HCT116 (cell line): ENCODE data around the gene CDH13. TPM values are rescaled to one million over a fixed set of nuclear protein-coding genes. Genes with fewer than 3 reads are reported as not detected.

ENCODE experiments used
- ATAC-seq: fragments of 200-7000 bp; cut with Tn5 transposase; 2 replicates; pipeline ENCODE4 v1.9.1; 2020; ENCODE audit warnings: mild to moderate bottlenecking, moderate library complexity
- BruUV-seq: library from RNA; stranded (reverse); fragments of 400-500 nt; replicated peaks from 2 replicates; lab custom pipeline; 2021; lab: Mats Ljungman, UMichigan
- CTCF ChIA-PET: fragments of 300-600 bp; sonication (Branson Sonifier 250); formaldehyde crosslinking; loops from one replicate; lab custom pipeline; 2021; ENCODE audit warnings: antibody characterized with exemption; lab: Charles Lee
- POLR2A ChIA-PET: fragments of 300-600, 350-600 bp; sonication (Branson Sonifier 250); formaldehyde crosslinking; loops from one replicate; lab custom pipeline; 2021; ENCODE audit warnings: antibody characterized with exemption; lab: Charles Lee
- RAD21 ChIA-PET, 2 experiments: fragments of 300-600 bp; sonication (Branson Sonifier 250); formaldehyde crosslinking; loops; one replicate each; lab custom pipeline; 2023; ENCODE audit warnings: low total read pairs in 2 of 2; ENCODE audit not compliant: uncharacterized antibody in 2 of 2, unreplicated experiment in 2 of 2, low non-redundant PET in 1 of 2; lab: Charles Lee
- DNase-seq: peaks from one replicate; pipeline ENCODE4 v3.0.0-alpha.2; 2010; ENCODE audit warnings: low read depth, low spot score
- H2AFZ ChIP-seq: fragments of 200-600 bp; shearing (Covaris generic), sonication (generic); 2 replicates; pipeline ENCODE4 v1.6.1; 2017; ENCODE audit warnings: low read depth, mixed run types, mixed read lengths, antibody characterized with exemption, low read length; ENCODE audit not compliant: poor library complexity, severe bottlenecking
- H3K27ac ChIP-seq: 2 replicates; pipeline ENCODE4 v1.5.1; 2012; ENCODE audit warnings: low read depth, low read length
- H3K27me3 ChIP-seq: fragments of 200-600 bp; sonication (generic); 2 replicates; pipeline ENCODE4 v1.6.1; 2016; ENCODE audit warnings: mixed run types, low read length, mixed read lengths; ENCODE audit not compliant: insufficient read depth
- H3K36me3 ChIP-seq, 2 experiments: fragments of 200-500 bp in 1 of 2; fragments of 200-600 bp in 1 of 2; sonication (Bioruptor generic) in 1 of 2; sonication (generic) in 1 of 2; 2 replicates each; pipeline versions ENCODE4 v1.5.1 to v1.6.1; 2014 to 2016; ENCODE audit warnings: low read length in 2 of 2, inconsistent platforms in 1 of 2, mixed read lengths in 1 of 2, mixed run types in 1 of 2; ENCODE audit not compliant: insufficient read depth in 2 of 2, control insufficient read depth in 1 of 2
- H3K4me1 ChIP-seq, 2 experiments: fragments of 200-600 bp in 1 of 2; sonication (generic) in 1 of 2; 2 replicates each; pipeline versions ENCODE4 v1.5.1 to v1.6.1; 2012 to 2017; ENCODE audit warnings: low read length in 2 of 2, inconsistent platforms in 1 of 2, mild to moderate bottlenecking in 1 of 2, mixed read lengths in 1 of 2, mixed run types in 1 of 2, moderate library complexity in 1 of 2; ENCODE audit not compliant: insufficient read depth in 2 of 2, control insufficient read depth in 1 of 2
- H3K4me2 ChIP-seq: fragments of 200-600 bp; sonication (generic); 2 replicates; pipeline ENCODE4 v1.6.1; 2017; ENCODE audit warnings: mixed run types, low read length, mixed read lengths
- H3K4me3 ChIP-seq, 2 experiments: fragments of 200-600 bp in 1 of 2; sonication (generic) in 1 of 2; replicated peaks in 1 of 2; 2 replicates each; pipeline ENCODE4 v1.5.1; 2011 to 2016; ENCODE audit warnings: low read length in 2 of 2, control low read depth in 1 of 2, low read depth in 1 of 2, mild to moderate bottlenecking in 1 of 2, mixed read lengths in 1 of 2, mixed run types in 1 of 2
- H3K79me2 ChIP-seq: fragments of 200-600 bp; sonication (generic); 2 replicates; pipeline ENCODE4 v1.6.1; 2017; ENCODE audit warnings: mild to moderate bottlenecking, mixed run types, low read length, moderate library complexity, mixed read lengths; ENCODE audit not compliant: insufficient read depth
- H3K9ac ChIP-seq: fragments of 200-600 bp; sonication (generic); 2 replicates; pipeline ENCODE4 v1.6.1; 2016; ENCODE audit warnings: low read length, mixed read lengths
- H3K9me2 ChIP-seq: fragments of 200-600 bp; sonication (generic), shearing (Covaris generic); 2 replicates; pipeline ENCODE4 v1.6.1; 2017; ENCODE audit warnings: mixed run types, mild to moderate bottlenecking, moderate library complexity; ENCODE audit not compliant: insufficient read depth
- H3K9me3 ChIP-seq, 2 experiments: fragments of 200-500 bp in 1 of 2; fragments of 200-600 bp in 1 of 2; sonication (Bioruptor generic) in 1 of 2; sonication (generic) in 1 of 2; 2 replicates each; pipeline ENCODE4 v1.6.1; 2014 to 2017; ENCODE audit warnings: low read length in 2 of 2, mixed read lengths in 2 of 2, inconsistent platforms in 1 of 2, low read depth in 1 of 2, mild to moderate bottlenecking in 1 of 2, mixed run types in 1 of 2, moderate library complexity in 1 of 2; ENCODE audit not compliant: control insufficient read depth in 1 of 2, insufficient read depth in 1 of 2
- H4K20me1 ChIP-seq: fragments of 200-600 bp; sonication (generic), shearing (Covaris generic); 2 replicates; pipeline ENCODE4 v1.6.1; 2017; ENCODE audit warnings: mixed run types, mild to moderate bottlenecking, moderate library complexity; ENCODE audit not compliant: insufficient read depth
- ATF3 ChIP-seq: IDR thresholded peaks from 2 replicates; pipeline ENCODE4 v1.6.1; 2012
- CBX3 ChIP-seq: IDR thresholded peaks from 2 replicates; pipeline ENCODE4 v1.6.1; 2012; ENCODE audit warnings: low read depth
- CEBPB ChIP-seq: IDR thresholded peaks from 2 replicates; pipeline ENCODE4 v1.6.1; 2012; ENCODE audit warnings: low read depth
- EGR1 ChIP-seq: IDR thresholded peaks from 2 replicates; pipeline ENCODE4 v1.6.1; 2012; ENCODE audit warnings: low read depth
- ELF1 ChIP-seq: IDR thresholded peaks from 2 replicates; pipeline ENCODE4 v1.6.1; 2012; ENCODE audit warnings: low read depth, borderline replicate concordance
- EZH2phosphoT487 ChIP-seq: fragments of 200-600 bp; IDR thresholded peaks from 2 replicates; pipeline ENCODE4 v1.6.1; 2018; ENCODE audit warnings: antibody characterized with exemption, borderline replicate concordance
- JUND ChIP-seq: IDR thresholded peaks from 2 replicates; pipeline ENCODE4 v1.6.1; 2012
- RAD21 ChIP-seq: IDR thresholded peaks from 2 replicates; pipeline ENCODE4 v1.6.1; 2012; ENCODE audit warnings: low read depth, mild to moderate bottlenecking
- SIN3A ChIP-seq: IDR thresholded peaks from 2 replicates; pipeline ENCODE4 v1.6.1; 2012; ENCODE audit warnings: low read depth
- SP1 ChIP-seq: IDR thresholded peaks from 2 replicates; pipeline ENCODE4 v1.6.1; 2012; ENCODE audit warnings: low read depth
- TCF7L2 ChIP-seq: IDR thresholded peaks from 2 replicates; pipeline ENCODE4 v1.7.0; 2011; ENCODE audit warnings: borderline replicate concordance, inconsistent platforms; ENCODE audit not compliant: insufficient read depth, insufficient read length; ENCODE audit errors: extremely low read depth
- ZFX ChIP-seq: fragments of 450-650 bp; IDR thresholded peaks from 2 replicates; pipeline ENCODE4 v1.6.1; 2017
- intact Hi-C: fragments of 100-400 bp; cut with micrococcal nuclease; formaldehyde crosslinking; loops from 2 replicates; pipeline ENCODE4 v1.10.0; 2022
- total RNA-seq: library from RNA; stranded (reverse); gene quantifications from one replicate; pipeline ENCODE4 v1.2.1, GENCODE V29; 2021; ENCODE audit not compliant: unreplicated experiment
- TF ChIP-seq, protein P1 (sequence below): IDR thresholded peaks from 2 replicates; pipeline ENCODE4 v1.6.1; 2011; ENCODE audit warnings: mild to moderate bottlenecking, low read length, moderate library complexity; ENCODE audit not compliant: insufficient replicate concordance; ENCODE audit errors: extremely low read depth
- TF ChIP-seq, protein P2 (sequence below): IDR thresholded peaks from 2 replicates; pipeline ENCODE4 v1.6.1; 2012
- TF ChIP-seq, protein P3 (sequence below): IDR thresholded peaks from 2 replicates; pipeline ENCODE4 v1.6.1; 2012; ENCODE audit warnings: low read depth

The CDH13 gene
- total RNA-seq, 1 experiment from 2014 or later = not detected

DNA sequence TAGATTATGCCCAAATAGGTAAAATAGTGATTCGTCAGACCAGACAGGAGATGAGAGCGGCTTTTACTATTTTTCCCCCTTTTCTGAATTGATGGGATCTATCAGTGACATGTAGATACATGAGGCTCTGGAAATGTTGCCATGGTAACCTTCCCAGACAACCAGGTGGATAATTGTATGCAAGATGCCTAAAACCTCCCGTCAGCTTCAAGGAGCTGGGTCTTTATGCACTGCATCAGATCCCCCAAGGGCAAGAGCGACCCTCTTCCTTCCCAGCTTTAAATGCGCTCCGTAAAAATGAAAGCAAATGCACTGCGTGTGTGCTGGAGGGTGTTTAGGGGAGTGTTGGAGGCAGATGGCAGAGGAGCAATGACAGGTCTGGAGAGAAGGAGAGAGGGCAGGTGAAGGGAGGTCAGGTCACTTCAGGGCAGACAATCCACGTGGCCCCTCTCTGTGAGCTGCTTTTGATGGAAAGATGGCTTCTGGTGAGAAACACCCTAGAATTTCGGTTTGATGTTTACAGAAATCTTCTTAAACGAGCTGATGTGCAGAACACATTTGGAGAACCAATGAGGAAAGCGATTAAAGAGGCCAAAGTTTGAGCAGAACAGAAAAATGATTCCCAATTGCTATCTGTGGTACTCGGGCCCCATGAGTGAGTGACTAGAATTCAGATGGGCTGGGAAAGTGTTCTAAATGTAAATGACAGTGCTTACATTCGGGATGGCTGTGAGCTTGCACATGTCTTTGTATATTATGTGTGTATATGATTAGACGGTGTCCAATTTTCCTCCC is 719.3 kb downstream of the CDH13 start:
- POLR2A ChIA-PET = no interaction called here
- H3K9ac ChIP-seq = no peak overlapping the region
- DNase-seq (no peak), ATAC-seq (no peak)
- no peak overlapping the region for H3K27ac ChIP-seq
- CTCF ChIA-PET = no interaction called here
- no peak overlapping the region for H2AFZ ChIP-seq
- TF ChIP-seq TCF7L2 (no peak), ZFX (no peak), JUND (no peak), EGR1 (no peak), CBX3 (no peak), ATF3 (no peak), SIN3A (no peak), EZH2phosphoT487 (no peak), RAD21 (no peak), CEBPB (no peak), ELF1 (no peak), SP1 (no peak)
- TF ChIP-seq, protein P1, sequence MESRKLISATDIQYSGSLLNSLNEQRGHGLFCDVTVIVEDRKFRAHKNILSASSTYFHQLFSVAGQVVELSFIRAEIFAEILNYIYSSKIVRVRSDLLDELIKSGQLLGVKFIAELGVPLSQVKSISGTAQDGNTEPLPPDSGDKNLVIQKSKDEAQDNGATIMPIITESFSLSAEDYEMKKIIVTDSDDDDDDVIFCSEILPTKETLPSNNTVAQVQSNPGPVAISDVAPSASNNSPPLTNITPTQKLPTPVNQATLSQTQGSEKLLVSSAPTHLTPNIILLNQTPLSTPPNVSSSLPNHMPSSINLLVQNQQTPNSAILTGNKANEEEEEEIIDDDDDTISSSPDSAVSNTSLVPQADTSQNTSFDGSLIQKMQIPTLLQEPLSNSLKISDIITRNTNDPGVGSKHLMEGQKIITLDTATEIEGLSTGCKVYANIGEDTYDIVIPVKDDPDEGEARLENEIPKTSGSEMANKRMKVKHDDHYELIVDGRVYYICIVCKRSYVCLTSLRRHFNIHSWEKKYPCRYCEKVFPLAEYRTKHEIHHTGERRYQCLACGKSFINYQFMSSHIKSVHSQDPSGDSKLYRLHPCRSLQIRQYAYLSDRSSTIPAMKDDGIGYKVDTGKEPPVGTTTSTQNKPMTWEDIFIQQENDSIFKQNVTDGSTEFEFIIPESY = no peak
- TF ChIP-seq, protein P2, sequence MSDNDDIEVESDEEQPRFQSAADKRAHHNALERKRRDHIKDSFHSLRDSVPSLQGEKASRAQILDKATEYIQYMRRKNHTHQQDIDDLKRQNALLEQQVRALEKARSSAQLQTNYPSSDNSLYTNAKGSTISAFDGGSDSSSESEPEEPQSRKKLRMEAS = no peak
- TF ChIP-seq, protein P3, sequence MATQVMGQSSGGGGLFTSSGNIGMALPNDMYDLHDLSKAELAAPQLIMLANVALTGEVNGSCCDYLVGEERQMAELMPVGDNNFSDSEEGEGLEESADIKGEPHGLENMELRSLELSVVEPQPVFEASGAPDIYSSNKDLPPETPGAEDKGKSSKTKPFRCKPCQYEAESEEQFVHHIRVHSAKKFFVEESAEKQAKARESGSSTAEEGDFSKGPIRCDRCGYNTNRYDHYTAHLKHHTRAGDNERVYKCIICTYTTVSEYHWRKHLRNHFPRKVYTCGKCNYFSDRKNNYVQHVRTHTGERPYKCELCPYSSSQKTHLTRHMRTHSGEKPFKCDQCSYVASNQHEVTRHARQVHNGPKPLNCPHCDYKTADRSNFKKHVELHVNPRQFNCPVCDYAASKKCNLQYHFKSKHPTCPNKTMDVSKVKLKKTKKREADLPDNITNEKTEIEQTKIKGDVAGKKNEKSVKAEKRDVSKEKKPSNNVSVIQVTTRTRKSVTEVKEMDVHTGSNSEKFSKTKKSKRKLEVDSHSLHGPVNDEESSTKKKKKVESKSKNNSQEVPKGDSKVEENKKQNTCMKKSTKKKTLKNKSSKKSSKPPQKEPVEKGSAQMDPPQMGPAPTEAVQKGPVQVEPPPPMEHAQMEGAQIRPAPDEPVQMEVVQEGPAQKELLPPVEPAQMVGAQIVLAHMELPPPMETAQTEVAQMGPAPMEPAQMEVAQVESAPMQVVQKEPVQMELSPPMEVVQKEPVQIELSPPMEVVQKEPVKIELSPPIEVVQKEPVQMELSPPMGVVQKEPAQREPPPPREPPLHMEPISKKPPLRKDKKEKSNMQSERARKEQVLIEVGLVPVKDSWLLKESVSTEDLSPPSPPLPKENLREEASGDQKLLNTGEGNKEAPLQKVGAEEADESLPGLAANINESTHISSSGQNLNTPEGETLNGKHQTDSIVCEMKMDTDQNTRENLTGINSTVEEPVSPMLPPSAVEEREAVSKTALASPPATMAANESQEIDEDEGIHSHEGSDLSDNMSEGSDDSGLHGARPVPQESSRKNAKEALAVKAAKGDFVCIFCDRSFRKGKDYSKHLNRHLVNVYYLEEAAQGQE = no peak
- no peaks in the 10 kb centered on the region for H3K4me1 ChIP-seq
- no peaks in the 10 kb centered on the region for H3K79me2 ChIP-seq
- H3K36me3 ChIP-seq = no peaks in the 10 kb centered on the region
- no peaks in the 10 kb centered on the region for H4K20me1 ChIP-seq
- H3K4me3 ChIP-seq = no peak overlapping the region
- H3K9me3 ChIP-seq = no peaks in the 10 kb centered on the region; a peak in 1 of 4 replicates
- no peaks in the 10 kb centered on the region for H3K9me2 ChIP-seq
- intact Hi-C loops = no loop called here
- BruUV-seq = no TSS peak
- H3K27me3 ChIP-seq = 0 out of 2 replicates have a peak, but pooled peaks cover 3% of the 10 kb centered on the region
- RAD21 ChIA-PET = no interaction called here
- no peak overlapping the region for H3K4me2 ChIP-seq
